K562 (cell line): ENCODE measurements around the gene SVOP.

Experiments used
- DIDO1 ChIP-seq: fragments of 450-650 bp; IDR thresholded peaks from 2 replicates; pipeline ENCODE4 v1.6.1; 2016; ENCODE audit warnings: low read depth, missing biosample characterization, missing genetic modification characterization
- EZH2 ChIP-seq: IDR thresholded peaks from 2 replicates; pipeline ENCODE4 v1.6.1; 2012; ENCODE audit warnings: low read depth, mild to moderate bottlenecking, inconsistent platforms, low read length, borderline replicate concordance
- NR2C1 ChIP-seq, 2 experiments: fragments of 450-650 bp; IDR thresholded peaks; 2 replicates each; pipeline ENCODE4 v1.6.1; 2017; ENCODE audit warnings: mild to moderate bottlenecking in 2 of 2, antibody characterized with exemption in 1 of 2, inconsistent platforms in 1 of 2, missing compliant biosample characterization in 1 of 2, missing genetic modification characterization in 1 of 2
- NR3C1 ChIP-seq: sonication (generic); formaldehyde crosslinking; IDR thresholded peaks from 2 replicates; pipeline ENCODE4 v1.8.1; 2022; ENCODE audit warnings: missing genetic modification reagents
- YY1 ChIP-seq, 3 experiments: IDR thresholded peaks; 2 replicates each; pipeline ENCODE4 v1.6.1; 2011; ENCODE audit warnings: low read length in 2 of 3, mild to moderate bottlenecking in 2 of 3, moderate library complexity in 2 of 3, borderline replicate concordance in 1 of 3, control low read depth in 1 of 3, low read depth in 1 of 3; ENCODE audit not compliant: insufficient read depth in 3 of 3, insufficient replicate concordance in 2 of 3, control insufficient read depth in 1 of 3, insufficient read length in 1 of 3; ENCODE audit errors: extremely low read depth in 1 of 3
- ZMIZ1 ChIP-seq, 2 experiments: fragments of 150-350 bp in 1 of 2; IDR thresholded peaks; 2 replicates each; pipeline ENCODE4 v1.6.1; 2012 to 2016; ENCODE audit warnings: low read depth in 2 of 2, low read length in 2 of 2, mild to moderate bottlenecking in 1 of 2, moderate library complexity in 1 of 2
- ZNF146 ChIP-seq: IDR thresholded peaks from one replicate; pipeline ENCODE4 v1.6.1; 2018; ENCODE audit warnings: missing compliant biosample characterization; ENCODE audit not compliant: unreplicated experiment
- ZNF24 ChIP-seq: fragments of 450-650 bp; IDR thresholded peaks from 2 replicates; pipeline ENCODE4 v1.6.1; 2016

- TF ChIP-seq NR2C1 (IDR thresholded peaks at IDR 0.05) (no peak), NR2C1 (tag; IDR thresholded peaks at IDR 0.05) (no peak), ZNF24 (no peak), YY1 (IDR thresholded peaks at IDR 0.05; ENCODE audit: borderline replicate concordance in 1 of 3, control insufficient read depth in 1 of 3, extremely low read depth in 1 of 3, insufficient read depth in 3 of 3, insufficient read length in 1 of 3, insufficient replicate concordance in 2 of 3, low read depth in 1 of 3, low read length in 2 of 3) (no peak), NR3C1 (CRISPR knock-in tag) (no peak), ZMIZ1 (IDR thresholded peaks at IDR 0.05; ENCODE audit: low read depth in 2 of 2, low read length in 2 of 2) (no peak), DIDO1 (tag) (no peak), ZNF146 (CRISPR knock-in tag) (no peak), EZH2 (no peak)
These were observed 16.1 kb upstream of the SVOP start for GRCh38 chr12:109036975-109037374.
